LHCN-M2 (cell line): ENCODE measurements around the gene THSD4. TPM values are rescaled to one million over a fixed set of nuclear protein-coding genes. Genes with fewer than 3 reads are reported as not detected.
A peak's percentile ranks its signal among the peaks of the same experiment; 100 is the strongest.

ENCODE experiments used
- DNase-seq: peaks from one replicate; pipeline ENCODE4 v3.0.0-alpha.2; 2012; ENCODE audit warnings: low read depth
- total RNA-seq: library from RNA; depleted of rRNA; stranded (reverse); fragments of >200 nt; gene quantifications from 2 replicates; pipeline ENCODE4 v1.2.3, GENCODE V29; 2014

Gene THSD4
- total RNA-seq, 1 experiment from 2014 or later = 13.0 TPM

- no peak for DNase-seq
These were observed 213.2 kb downstream of the THSD4 start for GRCh38 chr15:71328453-71328852.

DNA sequence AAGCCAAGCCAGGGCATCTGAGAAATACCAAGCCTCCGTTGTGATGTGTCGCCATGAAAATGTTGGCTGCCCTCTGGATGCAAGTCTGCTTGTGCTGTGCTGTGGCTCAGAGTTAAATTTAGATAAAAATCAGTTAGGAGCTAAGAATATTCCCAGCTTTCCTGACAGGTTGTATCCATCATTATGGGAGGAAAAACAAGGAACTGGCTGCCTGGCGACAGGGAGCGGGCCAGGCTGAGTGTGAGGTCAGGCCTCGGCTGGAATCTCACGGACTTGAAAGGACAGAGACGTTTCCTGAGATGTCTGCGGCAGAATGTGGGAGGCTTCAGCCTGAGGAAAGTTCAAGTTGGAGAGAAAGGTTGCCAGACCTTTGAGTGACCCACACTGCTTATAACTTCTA lies 213.8 kb downstream of the THSD4 start:
- peak; percentile 9 for DNase-seq

- peak; percentile 70 for DNase-seq
These were observed 214.4 kb downstream of the THSD4 start for GRCh38 chr15:71329497-71330260.

DNA sequence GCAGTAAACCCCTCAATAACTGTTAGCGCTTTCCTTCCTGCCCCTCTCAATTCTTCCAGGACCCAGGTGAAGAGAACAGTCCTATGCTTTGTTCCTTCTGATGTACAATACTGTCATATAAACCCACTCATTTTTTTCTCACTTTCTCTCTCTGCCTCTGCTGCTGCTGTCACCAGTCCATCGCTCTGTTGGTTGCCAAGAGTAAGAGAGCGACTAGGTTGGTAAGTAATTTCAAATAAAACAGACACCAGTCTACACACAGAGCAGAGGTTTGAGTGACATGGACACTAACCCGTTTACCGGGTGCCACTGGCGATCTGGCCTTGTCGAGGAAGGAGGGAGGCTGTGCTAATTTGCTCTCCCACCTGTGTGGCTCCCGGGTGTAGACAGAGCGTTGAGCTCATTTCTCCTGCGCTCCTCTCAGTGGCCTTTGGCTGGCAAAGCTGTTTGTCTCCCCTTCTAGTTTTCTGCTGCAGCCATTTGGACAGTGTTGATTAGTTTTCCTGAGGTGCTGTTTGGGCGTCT lies 215.4 kb downstream of the THSD4 start:
- no peak for DNase-seq

- no peak for DNase-seq
These were observed 215.9 kb downstream of the THSD4 start for GRCh38 chr15:71331173-71331572.

- DNase-seq = no peak
These were observed 217.2 kb downstream of the THSD4 start for GRCh38 chr15:71332431-71333004.

DNA sequence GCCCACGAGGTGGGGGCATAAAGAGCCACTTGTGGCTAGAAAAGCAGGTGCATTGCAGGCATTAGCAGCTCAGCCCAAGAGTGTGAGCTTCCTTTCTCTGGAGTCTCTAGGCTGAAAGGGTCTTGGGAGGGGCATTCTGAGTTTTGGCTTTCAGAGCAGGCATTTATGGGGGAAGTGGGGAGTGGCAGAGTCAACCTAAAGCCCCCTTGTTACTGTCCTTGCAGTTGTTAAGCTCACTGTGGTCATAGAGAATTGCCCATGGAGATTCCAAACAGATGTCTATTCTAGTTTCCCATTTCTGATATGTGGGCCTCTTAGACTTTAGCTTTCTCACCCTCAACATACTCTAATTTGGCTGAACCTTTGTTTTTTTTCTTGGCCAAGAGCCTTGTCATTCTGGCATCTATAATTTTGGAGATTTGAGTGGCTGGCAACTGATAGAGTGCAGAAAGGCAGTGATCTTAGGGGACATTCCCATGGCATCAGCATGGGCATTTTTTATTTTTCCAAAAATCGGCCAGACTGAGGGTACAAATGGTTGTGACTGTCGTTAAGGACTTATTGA lies 217.9 kb downstream of the THSD4 start:
- no peak for DNase-seq

GRCh38 chr15:71333839-71334238 lies 218.6 kb downstream of the THSD4 start:
- peak; percentile 60 for DNase-seq

DNA sequence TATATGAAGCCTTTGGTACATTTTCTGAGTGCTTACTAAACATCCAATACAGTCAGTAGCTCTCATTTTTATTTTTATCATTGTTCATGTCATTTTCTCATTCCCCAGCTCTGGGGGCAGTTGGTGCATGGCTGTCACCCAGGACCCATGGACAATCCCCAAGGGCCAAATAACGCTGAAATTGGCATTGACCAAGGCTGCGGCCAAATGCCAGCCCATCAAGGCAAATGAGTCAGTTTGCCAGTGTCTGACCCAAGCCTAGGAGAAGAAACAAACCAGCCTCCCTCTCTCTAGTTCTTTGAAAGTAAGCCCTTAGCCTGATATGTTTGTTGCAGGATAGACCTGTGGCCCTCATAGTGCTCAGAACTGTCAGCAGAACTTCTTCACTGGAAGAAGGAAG lies 219.2 kb downstream of the THSD4 start:
- DNase-seq = no peak

- peak; percentile 44 for DNase-seq
These were observed 219.6 kb downstream of the THSD4 start for GRCh38 chr15:71334873-71335272.

GRCh38 chr15:71335591-71335990 lies 220.3 kb downstream of the THSD4 start:
- peak; percentile 82 for DNase-seq

DNA sequence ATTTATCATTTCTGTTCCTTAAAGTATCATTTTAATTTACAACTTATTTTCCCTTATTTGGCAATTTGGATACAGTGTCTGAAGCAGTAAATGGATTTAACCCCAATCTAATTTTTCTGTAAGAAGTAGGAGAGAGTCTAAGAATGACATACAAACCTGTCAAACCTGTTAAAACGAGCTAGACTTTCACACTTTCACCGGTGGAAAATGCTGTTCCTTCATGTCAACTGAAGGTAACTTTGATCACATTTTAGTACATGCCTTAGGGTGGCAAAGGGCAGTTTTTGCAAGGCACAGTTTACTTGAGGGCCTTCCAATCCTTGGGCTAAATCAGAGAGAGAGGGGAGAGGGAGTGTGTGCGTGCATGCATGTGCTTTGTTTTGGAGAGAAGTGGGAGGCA lies 221.4 kb downstream of the THSD4 start:
- no peak for DNase-seq

GRCh38 chr15:71337197-71337845 lies 222.1 kb downstream of the THSD4 start:
- DNase-seq = no peak

DNA sequence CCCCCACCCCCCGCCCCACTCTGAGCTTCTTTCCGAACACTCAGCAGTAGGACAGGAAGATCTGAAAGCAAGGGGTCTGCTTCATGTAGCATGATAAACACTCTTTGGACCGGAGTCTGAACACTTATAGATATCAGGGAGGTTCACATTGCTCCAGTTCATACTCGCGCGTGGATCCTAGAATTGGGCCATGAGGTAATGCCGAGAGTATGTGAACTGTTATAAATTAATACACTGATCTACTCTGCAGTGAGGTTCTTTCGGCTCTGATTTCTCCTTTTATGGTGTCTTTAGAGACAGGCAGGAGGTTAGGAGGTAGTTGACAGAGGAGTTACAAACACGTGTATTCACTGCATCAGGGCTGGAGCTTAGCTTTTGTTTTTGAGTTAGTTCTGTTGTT lies 223.0 kb downstream of the THSD4 start:
- no peak for DNase-seq

DNA sequence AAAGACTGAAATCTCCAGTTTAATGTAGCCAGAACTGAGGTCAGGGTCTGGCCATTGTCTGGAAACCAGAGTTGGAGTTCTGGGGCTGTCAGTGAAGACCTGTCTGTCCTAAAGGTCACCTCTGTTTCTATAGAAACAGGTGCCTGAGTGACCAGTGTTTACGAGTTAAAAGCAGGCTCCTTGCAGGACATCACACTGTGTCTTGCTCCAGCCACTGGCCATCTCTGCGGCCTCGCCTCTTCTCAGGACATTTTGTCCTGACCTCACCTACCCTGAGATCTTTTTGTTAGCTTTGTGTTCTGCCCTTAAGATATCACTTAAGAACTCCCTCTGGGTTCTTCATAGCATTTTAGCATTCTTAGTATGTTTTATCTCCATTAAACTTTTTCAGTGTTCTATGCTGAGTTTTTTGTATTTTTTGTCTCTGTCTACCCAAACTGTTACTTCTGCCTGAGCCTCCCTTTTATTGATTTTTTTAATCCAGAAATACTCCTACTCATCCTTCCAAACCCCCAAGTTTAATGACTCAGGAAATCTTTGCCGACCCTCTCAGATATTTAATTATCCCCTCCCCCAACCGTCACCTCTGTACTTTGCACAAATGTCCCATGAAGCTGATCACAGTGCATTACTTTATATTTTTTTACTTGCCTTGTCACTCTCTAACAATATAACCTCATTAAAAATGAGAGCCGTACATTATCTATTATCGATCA lies 223.7 kb downstream of the THSD4 start:
- no peak for DNase-seq

DNA sequence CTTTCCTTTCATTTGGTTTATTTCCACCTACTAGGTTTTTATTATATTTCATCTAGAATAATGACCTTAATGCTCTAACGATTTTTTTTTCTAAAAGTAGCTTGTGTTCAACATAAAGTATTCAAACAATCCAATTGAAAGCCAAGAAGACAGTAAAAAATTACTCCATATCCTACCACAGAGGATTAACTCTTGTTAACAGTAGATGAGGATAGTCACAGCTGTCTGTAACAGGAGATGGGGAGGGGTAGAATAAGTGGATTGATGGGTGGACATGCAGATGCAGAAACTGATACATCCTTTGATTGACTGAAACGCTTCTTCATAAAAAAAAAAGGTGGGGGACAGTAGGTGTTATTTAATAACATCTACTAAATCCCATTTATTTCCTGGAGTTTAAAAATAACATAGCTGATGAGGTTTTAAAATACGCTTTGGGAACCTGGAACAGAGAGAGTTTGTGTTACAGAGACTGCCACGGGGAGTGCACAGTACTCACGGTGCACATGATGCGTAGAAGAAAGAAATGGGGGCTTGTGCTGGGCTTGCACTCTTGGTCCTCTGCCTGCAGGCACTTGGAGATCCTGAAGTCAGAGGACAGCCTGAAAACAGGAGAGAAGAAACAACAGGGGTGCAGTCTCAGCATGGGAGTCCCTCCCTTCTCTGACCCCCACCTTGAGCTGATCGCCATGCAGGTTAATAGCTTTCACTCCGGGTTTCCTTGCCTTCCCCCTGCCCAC lies 226.7 kb downstream of the THSD4 start:
- peak; percentile 44 for DNase-seq

- no peak for DNase-seq
These were observed 227.4 kb downstream of the THSD4 start for GRCh38 chr15:71342658-71343057.

DNA sequence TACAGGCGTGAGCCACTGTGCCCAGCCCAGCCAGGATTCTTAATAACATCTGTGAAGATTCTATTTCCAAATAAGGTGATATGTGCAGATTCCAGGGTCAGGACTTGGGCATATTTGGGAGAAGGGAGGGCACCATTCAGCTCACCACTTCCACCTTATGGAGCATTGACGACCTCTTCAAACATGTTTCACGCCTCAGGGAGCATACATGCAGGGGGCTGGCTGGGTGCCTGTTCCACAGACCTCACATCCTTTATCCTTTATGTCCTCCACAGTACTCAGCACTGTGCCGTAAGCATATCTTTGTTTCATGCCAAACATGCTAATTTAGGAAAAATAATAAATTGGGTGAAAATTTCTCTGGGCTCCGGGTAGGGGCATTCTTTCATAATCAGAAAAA lies 229.0 kb downstream of the THSD4 start:
- no peak for DNase-seq

GRCh38 chr15:71345186-71345585 lies 229.9 kb downstream of the THSD4 start:
- no peak for DNase-seq

GRCh38 chr15:71346464-71346863 lies 231.2 kb downstream of the THSD4 start:
- DNase-seq = no peak

- no peak for DNase-seq
These were observed 233.3 kb downstream of the THSD4 start for GRCh38 chr15:71348597-71348996.
